ENCODE results near the gene LPP. TPM values are rescaled to one million over a fixed set of nuclear protein-coding genes. Genes with fewer than 3 reads are reported as not detected.

Gene LPP
- total RNA-seq, 1 donor from 2014 or later = 11.7 TPM

DNA sequence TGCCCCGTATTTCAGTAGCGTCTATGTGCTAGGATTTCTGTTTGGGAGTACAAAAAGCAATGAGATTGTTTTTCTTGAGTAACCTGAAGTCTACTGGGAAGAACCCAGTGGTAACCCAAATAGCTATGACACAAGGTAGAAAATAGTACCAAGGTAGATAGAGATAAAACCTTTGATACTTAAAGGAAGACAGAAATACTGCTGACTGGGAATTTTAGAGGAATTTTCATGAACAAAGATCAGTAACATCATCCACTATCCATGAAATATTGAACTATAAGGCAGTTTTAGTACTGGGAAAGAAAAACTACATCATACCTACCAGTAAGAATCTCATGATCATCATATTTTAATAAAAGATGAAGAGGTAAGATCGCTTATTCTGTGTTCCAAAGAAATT lies 489.8 kb downstream of the LPP start:
- DNase-seq = no peak

- no peak for DNase-seq
These were observed 492.6 kb downstream of the LPP start for GRCh38 chr3:188646592-188646991.

DNA sequence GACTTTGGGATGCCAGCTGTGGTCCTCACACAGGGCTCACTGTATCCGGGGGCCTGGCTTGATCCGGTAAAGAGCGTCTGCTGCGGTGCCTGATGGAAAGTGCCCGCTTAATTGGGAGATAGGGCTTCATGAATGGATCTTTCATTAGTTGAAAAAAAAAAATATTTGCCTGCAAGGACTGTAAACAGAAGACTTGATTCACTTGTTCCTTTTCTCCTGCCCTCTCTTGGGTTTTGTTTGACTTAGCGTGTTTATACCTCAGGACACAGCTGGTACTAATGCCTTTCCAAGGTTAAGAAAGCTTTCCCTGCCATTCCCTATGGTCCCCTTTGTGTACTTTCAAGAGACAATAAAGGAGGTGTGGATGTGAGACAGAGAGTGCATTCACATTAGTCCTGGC lies 493.3 kb downstream of the LPP start:
- no peak for DNase-seq

- no peak for DNase-seq
These were observed 495.6 kb downstream of the LPP start for GRCh38 chr3:188649521-188649920.

DNA sequence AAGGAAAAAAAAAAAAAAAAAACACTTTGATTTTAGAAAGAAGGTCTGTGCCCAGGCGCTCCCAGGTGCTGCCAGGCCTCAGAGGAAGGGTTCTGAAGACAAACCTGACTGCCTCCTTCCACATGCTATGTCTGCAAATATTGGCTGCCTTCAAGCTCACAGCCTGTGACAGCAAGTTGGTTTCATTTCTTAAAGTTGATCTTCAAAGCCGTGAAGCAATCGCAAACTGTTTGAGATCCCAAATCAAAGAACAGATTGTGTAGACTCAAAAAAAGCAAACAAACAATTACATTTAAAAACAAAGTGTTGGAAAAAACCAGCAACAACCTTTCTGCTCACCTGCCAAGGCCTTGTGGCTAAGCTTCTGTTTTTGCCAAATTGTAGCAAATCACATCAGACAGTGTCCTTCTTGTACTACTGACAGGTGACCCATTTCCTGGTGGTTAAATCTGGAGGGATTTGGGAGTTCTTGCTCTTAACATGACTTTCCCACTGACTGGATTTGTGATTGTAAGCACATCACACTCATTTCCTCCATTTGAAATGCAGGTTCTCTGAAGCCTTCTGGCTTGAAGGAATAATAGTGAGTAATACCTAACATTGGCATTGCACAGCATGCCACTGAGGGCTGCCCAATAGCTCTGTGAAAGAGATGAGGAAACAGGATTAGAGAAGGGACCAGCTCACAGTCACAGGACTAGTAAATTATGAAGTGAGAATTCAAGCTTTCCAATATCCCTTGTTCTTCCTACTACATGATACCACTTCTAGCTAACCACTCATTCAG lies 502.4 kb downstream of the LPP start:
- no peak for DNase-seq

GRCh38 chr3:188658606-188659005 lies 504.6 kb downstream of the LPP start:
- DNase-seq = no peak

DNA sequence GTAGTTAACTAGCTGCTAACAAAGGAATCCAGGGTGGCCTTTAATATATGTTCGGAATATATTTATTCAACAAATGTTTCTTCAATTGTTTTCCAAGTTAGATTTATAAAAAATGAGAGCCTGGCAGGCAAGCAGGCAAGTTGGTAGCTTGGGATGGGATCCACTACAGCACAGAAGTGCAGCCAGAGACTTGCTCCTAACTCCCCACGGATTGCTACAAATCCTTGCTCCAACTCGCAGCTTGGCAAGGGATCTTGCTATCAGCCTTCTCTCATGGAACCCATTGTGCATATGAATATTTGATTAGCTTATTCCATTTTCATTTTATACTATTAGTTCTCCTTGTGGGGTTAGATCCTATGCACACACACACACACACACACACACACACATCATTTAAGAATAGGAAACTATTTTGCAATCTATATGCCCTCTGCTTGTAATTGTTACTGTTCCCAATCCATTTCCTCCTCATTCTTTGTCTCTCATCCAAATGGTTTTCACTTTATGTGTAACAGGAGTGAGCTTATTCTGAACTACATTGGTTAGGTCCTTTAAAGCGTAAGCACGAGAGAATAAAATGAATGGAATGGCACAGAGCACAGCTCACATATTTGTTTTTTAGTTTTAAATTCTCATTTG lies 505.6 kb downstream of the LPP start:
- DNase-seq = no peak

DNA sequence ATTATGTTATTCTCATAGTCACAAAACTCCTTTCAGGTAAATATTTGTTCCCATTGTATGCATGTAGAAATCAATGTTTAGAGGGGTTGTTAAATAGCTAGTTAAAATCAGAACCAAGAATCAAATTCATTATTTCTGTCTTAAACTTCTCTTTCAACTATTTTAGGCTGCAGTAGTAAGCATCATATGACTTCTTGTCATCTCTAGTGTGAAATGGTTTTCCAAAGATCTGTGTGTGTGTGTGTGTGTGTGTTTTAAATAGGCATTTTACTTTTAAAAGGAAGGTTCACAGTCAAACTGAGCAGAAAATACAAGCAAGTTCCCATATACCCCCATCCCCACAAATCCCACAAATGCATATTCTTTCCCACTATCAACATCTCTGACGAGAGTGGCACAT lies 506.5 kb downstream of the LPP start:
- DNase-seq = no peak

DNA sequence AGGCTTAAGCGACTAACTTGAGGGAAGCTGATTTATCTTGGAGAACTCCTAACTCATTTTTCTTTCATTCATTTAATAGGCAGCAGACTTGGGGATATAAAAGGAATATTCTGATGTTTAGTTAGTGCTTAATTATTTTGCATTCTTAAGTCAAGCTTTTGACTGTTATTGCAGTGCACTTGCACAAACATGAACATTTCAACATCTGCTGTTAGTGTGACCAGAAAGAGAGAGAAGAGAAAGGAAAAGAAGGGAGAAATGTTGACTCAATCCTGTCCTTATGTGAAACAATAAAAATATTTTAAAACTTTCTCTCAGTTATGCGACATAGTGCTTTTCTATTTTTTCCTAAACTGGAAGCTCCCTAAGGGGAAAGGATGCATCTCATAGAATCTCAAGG lies 507.8 kb downstream of the LPP start:
- no peak for DNase-seq

- DNase-seq = no peak
These were observed 508.3 kb downstream of the LPP start for GRCh38 chr3:188662214-188662613.

- DNase-seq = no peak
These were observed 508.8 kb downstream of the LPP start for GRCh38 chr3:188662795-188663194.

- no peak for DNase-seq
These were observed 509.9 kb downstream of the LPP start for GRCh38 chr3:188663839-188664238.

DNA sequence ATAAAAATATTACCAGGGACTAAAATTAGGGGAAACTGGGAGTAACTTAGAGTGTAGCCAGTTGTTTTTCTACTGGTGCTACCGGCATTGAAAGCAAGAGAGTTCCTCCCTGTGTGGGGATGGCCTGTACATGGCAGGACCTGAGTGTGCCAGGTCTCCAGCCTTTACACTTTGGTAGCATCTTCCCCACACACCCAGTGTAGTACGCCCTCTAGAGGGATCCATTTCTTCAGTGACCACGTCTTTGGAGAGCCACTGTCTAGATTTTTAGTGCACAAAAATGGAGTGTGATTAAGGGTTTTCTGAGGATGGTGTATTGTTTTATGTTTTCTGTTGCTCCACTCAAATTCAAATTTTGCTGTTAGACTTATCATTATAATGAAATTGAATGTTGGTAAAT lies 510.8 kb downstream of the LPP start:
- DNase-seq = no peak

- DNase-seq = no peak
These were observed 514.0 kb downstream of the LPP start for GRCh38 chr3:188667926-188668325.

- DNase-seq = no peak
These were observed 516.5 kb downstream of the LPP start for GRCh38 chr3:188670446-188670845.

- no peak for DNase-seq
These were observed 518.0 kb downstream of the LPP start for GRCh38 chr3:188671971-188672370.

GRCh38 chr3:188672840-188673239 lies 518.9 kb downstream of the LPP start:
- no peak for DNase-seq

GRCh38 chr3:188673646-188674186 lies 519.8 kb downstream of the LPP start:
- no peak for DNase-seq

GRCh38 chr3:188674595-188674994 lies 520.6 kb downstream of the LPP start:
- no peak for DNase-seq

- no peak for DNase-seq
These were observed 523.4 kb downstream of the LPP start for GRCh38 chr3:188677344-188677743.

DNA sequence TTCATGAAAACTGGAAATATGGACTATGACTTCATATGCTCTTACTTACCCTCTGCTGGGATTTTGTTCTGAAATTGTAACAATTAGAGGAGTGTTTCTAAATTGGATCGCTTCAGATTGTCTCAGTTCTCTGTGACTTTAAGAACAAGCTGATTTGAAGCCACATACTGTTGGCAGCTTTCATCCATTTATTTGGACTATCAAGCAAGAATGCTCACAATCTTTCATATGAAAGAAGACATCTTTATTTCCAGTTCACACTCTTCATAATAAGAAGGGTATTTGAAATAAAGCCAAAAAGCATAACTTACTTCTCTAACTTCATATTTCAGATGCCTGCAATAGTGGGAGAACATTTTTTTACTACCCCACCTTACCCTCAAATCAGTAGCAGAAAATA lies 526.2 kb downstream of the LPP start:
- DNase-seq = no peak

DNA sequence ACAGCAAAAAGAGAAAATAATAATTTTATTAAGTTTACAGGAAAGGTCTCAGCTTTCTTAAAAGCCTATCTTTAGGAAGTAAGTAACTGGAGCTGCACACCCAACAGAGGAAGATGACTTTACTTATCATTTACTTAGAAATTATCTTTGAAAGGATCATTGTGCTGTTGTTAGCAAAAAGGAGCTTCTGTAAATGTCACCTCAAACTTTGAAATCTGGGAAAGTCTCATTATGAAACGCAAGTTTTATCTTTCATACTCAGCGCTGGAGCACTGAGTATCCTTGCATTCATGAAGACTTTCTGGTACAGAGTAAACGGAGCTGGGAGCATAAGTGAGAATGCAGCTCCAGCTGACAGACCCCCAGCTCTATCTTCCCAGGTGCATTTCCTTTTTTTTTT lies 526.6 kb downstream of the LPP start:
- DNase-seq = no peak

DNA sequence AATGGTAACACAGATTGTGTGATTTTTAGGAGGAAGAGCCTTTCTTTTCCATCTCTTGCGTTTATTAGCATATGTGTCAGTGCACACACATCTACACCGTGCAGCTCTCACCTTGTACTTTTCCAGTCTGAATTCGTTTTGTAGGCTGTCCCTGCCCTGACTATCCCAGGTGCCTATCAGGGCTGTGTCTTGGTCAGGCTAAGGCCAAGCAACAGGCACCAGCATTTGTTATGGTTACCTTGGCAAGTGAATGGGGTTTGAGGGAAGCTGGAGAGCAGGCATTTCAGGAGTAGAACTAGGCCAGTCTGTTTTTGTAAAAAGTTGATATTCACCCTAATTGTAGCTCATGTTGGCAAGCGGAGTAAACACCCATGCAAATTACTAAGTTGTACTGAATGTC lies 528.4 kb downstream of the LPP start:
- no peak for DNase-seq

DNA sequence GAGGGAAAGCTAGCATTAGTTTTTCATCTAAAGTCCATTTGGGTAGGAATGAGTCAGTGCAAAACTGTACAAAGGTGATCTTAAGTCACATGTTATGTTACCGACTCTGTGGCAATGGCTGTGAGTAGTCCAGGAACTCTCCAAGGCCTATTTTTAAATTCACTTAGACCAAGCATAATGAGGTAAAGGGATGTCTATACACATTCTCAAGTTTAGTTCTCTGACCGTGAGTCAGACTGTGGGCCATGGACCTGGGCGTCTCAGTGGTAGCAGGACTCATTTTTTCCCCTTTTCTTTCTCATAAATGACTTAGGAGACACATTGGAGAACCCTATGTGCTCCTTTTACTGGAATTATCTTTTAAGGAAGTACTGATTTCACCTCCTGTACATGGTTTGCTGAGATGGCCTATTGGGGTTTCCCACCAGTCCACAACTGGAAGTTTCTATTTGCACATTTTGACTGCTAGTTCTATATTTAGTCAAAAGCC lies 529.1 kb downstream of the LPP start:
- no peak for DNase-seq
